ENCODE results near the gene ZFR. TPM values are rescaled to one million over a fixed set of nuclear protein-coding genes. Genes with fewer than 3 reads are reported as not detected.

The ZFR gene
- total and polyA plus RNA-seq, 2 experiments from 2014 or later: 59.1 to 93.3 TPM

DNA sequence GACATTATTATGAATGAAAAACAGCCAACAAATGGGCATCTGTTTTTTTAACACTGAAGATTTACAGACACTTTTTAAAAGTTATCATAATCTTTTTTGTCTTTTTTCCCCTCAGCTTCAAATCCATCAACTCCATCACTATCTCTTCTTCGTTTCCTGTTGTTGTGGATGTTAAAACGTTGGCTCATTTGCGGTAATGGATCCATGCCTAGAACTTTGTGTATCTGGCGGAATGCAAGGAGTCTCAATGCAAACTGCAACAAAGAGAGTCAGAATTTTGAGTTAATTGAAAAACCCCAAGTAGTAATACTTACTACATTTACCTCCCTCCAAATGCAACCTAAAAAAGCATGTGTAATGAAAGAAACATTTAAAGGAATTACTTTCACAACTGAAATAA, 88.9 kb downstream of the ZFR start:
- no peaks in the 10 kb centered on the region for H3K79me2 ChIP-seq
- H3K9me3 ChIP-seq (ENCODE audit: low read depth): no peaks in the 10 kb centered on the region
- H3K27ac ChIP-seq: no peak overlapping the region
- H3K4me3 ChIP-seq: no peak overlapping the region
- peaks cover 2% of the 10 kb centered on the region for H3K36me3 ChIP-seq (replicated peaks; ENCODE audit: insufficient read depth, low read depth)
- H3K9me2 ChIP-seq (replicated peaks; ENCODE audit: insufficient read depth): no peaks in the 10 kb centered on the region
- 90% methylated on average over 4 of the region's 4 CpGs for WGBS (ENCODE audit: low lambda C conversion rate, missing lambda C conversion rate)
- H3K4me1 ChIP-seq (ENCODE audit: insufficient read depth): no peaks in the 10 kb centered on the region
- no peak overlapping the region for H2AFZ ChIP-seq
- TF ChIP-seq EZH2 (IDR thresholded peaks at IDR 0.05; ENCODE audit: borderline replicate concordance): no peak
- TF ChIP-seq CTCF (IDR thresholded peaks at IDR 0.05; ENCODE audit: poor library complexity): no peak
- no peak for TF ChIP-seq EZH2phosphoT487 (IDR thresholded peaks at IDR 0.05; ENCODE audit: low read depth, severe bottlenecking, unreplicated experiment)
- DNase-seq (ENCODE audit: low spot score): no peak
- H4K20me1 ChIP-seq (ENCODE audit: insufficient read depth, poor library complexity, severe bottlenecking): no peaks in the 10 kb centered on the region
- no peaks in the 10 kb centered on the region for H3K27me3 ChIP-seq
- H3K4me2 ChIP-seq: no peak overlapping the region

GRCh38 chr5:32353420-32353819, 91.1 kb downstream of the ZFR start:
- TF ChIP-seq EZH2phosphoT487 (IDR thresholded peaks at IDR 0.05; ENCODE audit: low read depth, severe bottlenecking, unreplicated experiment) (no peak), EZH2 (IDR thresholded peaks at IDR 0.05; ENCODE audit: borderline replicate concordance) (no peak), CTCF (IDR thresholded peaks at IDR 0.05; ENCODE audit: poor library complexity) (no peak)
- no peaks in the 10 kb centered on the region for H3K9me2 ChIP-seq (replicated peaks; ENCODE audit: insufficient read depth)
- H3K4me2 ChIP-seq: no peak overlapping the region
- H3K79me2 ChIP-seq: no peaks in the 10 kb centered on the region
- H2AFZ ChIP-seq: no peak overlapping the region
- no peaks in the 10 kb centered on the region for H3K9me3 ChIP-seq (ENCODE audit: low read depth)
- no peaks in the 10 kb centered on the region for H3K27me3 ChIP-seq
- no peak overlapping the region for H3K27ac ChIP-seq
- H3K4me1 ChIP-seq (ENCODE audit: insufficient read depth): no peaks in the 10 kb centered on the region
- H3K36me3 ChIP-seq (replicated peaks; ENCODE audit: insufficient read depth, low read depth): peaks cover 2% of the 10 kb centered on the region
- H3K4me3 ChIP-seq: no peak overlapping the region
- no peaks in the 10 kb centered on the region for H4K20me1 ChIP-seq (ENCODE audit: insufficient read depth, poor library complexity, severe bottlenecking)
- WGBS (ENCODE audit: low lambda C conversion rate, missing lambda C conversion rate): 96% methylated on average over 9 of the region's 9 CpGs
- DNase-seq (ENCODE audit: low spot score): no peak

DNA sequence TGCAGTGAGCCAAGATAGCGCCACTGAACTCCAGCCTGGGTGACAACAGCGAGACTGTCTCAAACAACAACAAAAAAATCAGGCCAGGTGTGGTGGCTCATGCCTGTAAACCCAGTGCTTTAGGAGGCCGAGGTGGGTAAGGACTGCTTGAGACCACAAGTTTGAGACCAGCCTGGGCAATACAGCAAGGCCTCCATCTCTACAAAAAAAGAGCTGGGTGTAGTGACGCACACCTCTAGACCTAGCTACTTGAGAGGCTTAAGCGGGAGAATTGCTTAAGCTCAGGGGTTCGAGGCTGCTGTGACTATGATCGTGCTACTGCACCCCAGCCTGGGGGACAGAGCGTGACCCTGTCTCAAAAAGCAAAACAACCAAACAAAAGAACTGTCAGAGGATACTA, 91.9 kb downstream of the ZFR start:
- no peak for DNase-seq (ENCODE audit: low spot score)
- no peaks in the 10 kb centered on the region for H3K9me2 ChIP-seq (replicated peaks; ENCODE audit: insufficient read depth)
- H2AFZ ChIP-seq: no peak overlapping the region
- H3K27ac ChIP-seq: no peak overlapping the region
- H3K36me3 ChIP-seq (replicated peaks; ENCODE audit: insufficient read depth, low read depth): peaks cover under 1% of the 10 kb centered on the region
- no peaks in the 10 kb centered on the region for H3K4me1 ChIP-seq (ENCODE audit: insufficient read depth)
- H3K27me3 ChIP-seq: no peaks in the 10 kb centered on the region
- H4K20me1 ChIP-seq (ENCODE audit: insufficient read depth, poor library complexity, severe bottlenecking): no peaks in the 10 kb centered on the region
- no peak overlapping the region for H3K4me2 ChIP-seq
- H3K9me3 ChIP-seq (ENCODE audit: low read depth): no peaks in the 10 kb centered on the region
- H3K79me2 ChIP-seq: no peaks in the 10 kb centered on the region
- WGBS (ENCODE audit: low lambda C conversion rate, missing lambda C conversion rate): 90% methylated on average over 8 of the region's 8 CpGs
- no peak for TF ChIP-seq EZH2 (IDR thresholded peaks at IDR 0.05; ENCODE audit: borderline replicate concordance)
- no peak overlapping the region for H3K4me3 ChIP-seq

DNA sequence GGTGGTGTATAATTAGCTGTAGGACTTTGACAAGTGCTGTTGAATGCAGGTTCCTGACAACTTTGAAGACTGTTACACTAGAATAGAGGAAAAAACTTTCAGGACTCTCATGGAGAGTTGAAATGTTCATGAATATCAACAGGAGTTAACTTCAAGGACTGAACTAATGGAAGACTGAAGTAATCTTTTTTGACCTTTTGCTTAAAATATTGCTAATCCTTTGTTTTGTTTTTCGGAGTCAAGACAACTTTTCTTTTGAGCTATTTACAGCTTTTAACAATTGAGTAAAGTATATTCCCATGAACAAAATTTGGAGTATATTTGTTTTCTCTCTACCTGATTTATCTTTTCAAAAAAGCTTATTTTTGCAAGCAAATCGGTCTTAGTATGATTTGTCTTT, 97.7 kb downstream of the ZFR start:
- TF ChIP-seq CTCF (IDR thresholded peaks at IDR 0.05; ENCODE audit: poor library complexity): no peak
- TF ChIP-seq EZH2phosphoT487 (IDR thresholded peaks at IDR 0.05; ENCODE audit: low read depth, severe bottlenecking, unreplicated experiment): no peak
- TF ChIP-seq EZH2 (IDR thresholded peaks at IDR 0.05; ENCODE audit: borderline replicate concordance): no peak
- DNase-seq (ENCODE audit: low spot score): no peak
- no peaks in the 10 kb centered on the region for H3K36me3 ChIP-seq (replicated peaks; ENCODE audit: insufficient read depth, low read depth)
- no peaks in the 10 kb centered on the region for H3K9me3 ChIP-seq (ENCODE audit: low read depth)
- no peaks in the 10 kb centered on the region for H3K79me2 ChIP-seq
- no peak overlapping the region for H3K27ac ChIP-seq
- WGBS (ENCODE audit: low lambda C conversion rate, missing lambda C conversion rate): 98% methylated on average over 2 of the region's 2 CpGs
- no peaks in the 10 kb centered on the region for H3K4me1 ChIP-seq (ENCODE audit: insufficient read depth)
- no peak overlapping the region for H3K4me3 ChIP-seq
- H4K20me1 ChIP-seq (ENCODE audit: insufficient read depth, poor library complexity, severe bottlenecking): no peaks in the 10 kb centered on the region
- H3K27me3 ChIP-seq: no peaks in the 10 kb centered on the region
- no peaks in the 10 kb centered on the region for H3K9me2 ChIP-seq (replicated peaks; ENCODE audit: insufficient read depth)
- H3K4me2 ChIP-seq: no peak overlapping the region
- no peak overlapping the region for H2AFZ ChIP-seq
